PC-9 (cell line): Measurements from ENCODE around the gene PGM2.

Experiments used
- CTCF ChIP-seq: fragments of 200-600 bp; sonication (generic); conservative IDR thresholded peaks from 2 replicates; pipeline ENCODE4 v1.6.1; 2017; ENCODE audit warnings: mixed run types, antibody characterized with exemption, mild to moderate bottlenecking, moderate library complexity
- EZH2 ChIP-seq: fragments of 200-600 bp; sonication (generic); IDR thresholded peaks from 2 replicates; pipeline ENCODE4 v1.8.0; 2017; ENCODE audit warnings: antibody characterized with exemption, low read depth

- TF ChIP-seq CTCF (no peak), EZH2 (no peak)
Observed at GRCh38 chr4:37872310-37872988, 46.0 kb downstream of the PGM2 start.
